Heart right ventricle (tissue), 16 donors: ENCODE data around the gene CORO2A. TPM values are rescaled to one million over a fixed set of nuclear protein-coding genes. Genes with fewer than 3 reads are reported as not detected.
A peak's percentile ranks its signal among the peaks of the same experiment; 100 is the strongest.

Source experiments
- ATAC-seq, 8 donors: fragments of 200-7000 bp; cut with Tn5 transposase; one replicate each; pipeline ENCODE4 v1.9.1; 2020; ENCODE audit warnings: mild to moderate bottlenecking in 8 of 8, moderate library complexity in 8 of 8, moderate number of reproducible peaks in 1 of 8
- DNase-seq, 2 donors: peaks; one replicate each; pipeline ENCODE4 v3.0.0-alpha.2; 2020
- H3K27ac ChIP-seq, 10 donors: fragments of 200-600 bp; sonication (generic) in 2 of 10; one replicate each; pipeline versions ENCODE4 v1.5.0 to v1.8.0; 2020 to 2022; ENCODE audit warnings: mild to moderate bottlenecking in 3 of 10
- H3K27me3 ChIP-seq, 7 donors: fragments of 200-600 bp; one replicate each; pipeline ENCODE4 v1.8.0; 2021 to 2022; ENCODE audit warnings: mild to moderate bottlenecking in 2 of 7
- H3K36me3 ChIP-seq, 9 donors: fragments of 200-600 bp; sonication (generic) in 1 of 9; one replicate each; pipeline versions ENCODE4 v1.5.0 to v1.8.0; 2020 to 2022; ENCODE audit warnings: mild to moderate bottlenecking in 2 of 9
- H3K4me1 ChIP-seq, 9 donors: fragments of 200-600 bp; sonication (generic) in 1 of 9; one replicate each; pipeline versions ENCODE4 v1.5.0 to v1.8.0; 2020 to 2022; ENCODE audit warnings: mild to moderate bottlenecking in 4 of 9
- H3K4me3 ChIP-seq, 10 donors: fragments of 200-600 bp; sonication (generic) in 2 of 10; one replicate each; pipeline versions ENCODE4 v1.5.0 to v1.8.0; 2020 to 2022; ENCODE audit warnings: mild to moderate bottlenecking in 7 of 10, moderate library complexity in 2 of 10
- H3K9me3 ChIP-seq, 11 donors: fragments of 200-600 bp in 10 of 11; sonication (generic) in 2 of 11; one replicate each; pipeline versions ENCODE4 v1.5.0 to v1.8.0; 2013 to 2022; ENCODE audit warnings: mild to moderate bottlenecking in 2 of 11, control low read depth in 1 of 11, moderate library complexity in 1 of 11
- WGBS, 2 donors: extraction: QIAGEN DNeasy Blood & Tissue Kit; methylation state at CpG; one replicate each; pipeline ENCODE4 v1.1.7; 2013; ENCODE audit warnings: inconsistent platforms in 1 of 2; 5-methylcytosine and 5-hydroxymethylcytosine counted together
- intact Hi-C, 10 donors: fragments of 100-400 bp; cut with DNase I; formaldehyde crosslinking; loops; one replicate each; pipeline versions ENCODE4 v1.11.1 to v1.14.2; 2022
- polyA plus RNA-seq, 2 donors: library from polyadenylated mRNA; stranded (reverse); fragments of 200-250 nt; gene quantifications; one replicate each; pipeline ENCODE4 v1.2.3, GENCODE V29; 2013
- total RNA-seq, 10 donors: library from RNA; stranded (reverse); fragmentation: NEBNext Ultra II Directional in 3 of 10; extraction: Animal tissue kit (Norgen Biotek cat#: 25700) in 3 of 10; gene quantifications; one replicate each; pipeline versions ENCODE4 v1.2.1 to v1.2.4, GENCODE V29; 2021 to 2023
- TF ChIP-seq, protein P1 (sequence below), 9 donors: fragments of 200-600 bp; sonication (generic) in 2 of 9; IDR thresholded peaks; one replicate each; pipeline versions ENCODE4 v1.5.0 to v1.8.0; 2021 to 2022; ENCODE audit warnings: antibody characterized with exemption in 9 of 9, mild to moderate bottlenecking in 5 of 9, moderate library complexity in 1 of 9
- donor health status: Arrhythmogenic right ventricular cardiomyopathy.
- donor health status: ischemic (EF 13 %, LVEDD 7.1; RV severe dilation, severe dysfunction).
- donor health status: healthy with polysubstance abuse.
- donor health status: DM: no; HTN: yes; CAD: no.
- donor health status: DM: no; HTN: no; CAD: no.
- donor health status: ischemic (EF 25% LVEDD 6.9; RV normal size, moderate dysfunction).
- donor health status: ischemic (EF 25% LVEDD 5.7; RV mildly dilated, moderate dysfunction).
- donor health status: healthy.
- donor health status: DM: yes; HTN: yes; CAD: no.
- donor health status: Ischemic cardiomyopathy.
- donor health status: ischemic (EF 35%, LVEDD 5.7; RV mildly dilated, moderate dysfunction).
- donor health status: nonischemic (EF 11% LVEDD 7.7; RV severe dilation, severe dysfunction).
- donor health status: DM: yes; HTN: yes; CAD: no.
- donor health status: PGD.
- donor health status: ischemic (EF 29% LVEDD 5.4; RV normal size, mild dysfunction).
- donor health status: nonischemic (EF 23%, LVEDD 6.1; RV moderate dilation, normal function).

The CORO2A gene
- total and polyA plus RNA-seq, 12 donors, result 0.06 to 0.90 (median 0.23) TPM

DNA sequence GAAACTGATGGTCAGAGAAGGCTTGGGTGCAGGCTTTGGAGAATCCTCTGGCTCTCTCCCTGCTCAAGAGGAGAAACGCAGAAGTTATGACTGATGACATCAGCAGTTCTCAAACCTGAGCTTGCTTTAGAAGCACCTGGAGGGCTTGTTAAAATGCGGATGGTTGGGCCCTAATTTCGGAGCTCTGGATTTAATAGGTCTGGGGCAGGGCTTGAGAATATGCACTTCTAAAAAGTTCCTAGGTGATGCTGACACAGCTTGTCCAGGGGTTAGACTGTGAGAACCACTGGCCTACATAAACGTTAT, 36.6 kb upstream of the CORO2A start:
- peaks cover 0 to 95% (median 0%) of the 10 kb centered on the region in 9 donors for H3K36me3 ChIP-seq
- no peak for DNase-seq
- H3K9me3 ChIP-seq, result no peaks in the 10 kb centered on the region
- no peaks in the 10 kb centered on the region for H3K27me3 ChIP-seq
- H3K27ac ChIP-seq, result peak overlapping the region in 1 of 10 donors; percentile 29
- no peak overlapping the region for H3K4me3 ChIP-seq
- intact Hi-C loops, result no loop called here
- TF ChIP-seq, protein P1, sequence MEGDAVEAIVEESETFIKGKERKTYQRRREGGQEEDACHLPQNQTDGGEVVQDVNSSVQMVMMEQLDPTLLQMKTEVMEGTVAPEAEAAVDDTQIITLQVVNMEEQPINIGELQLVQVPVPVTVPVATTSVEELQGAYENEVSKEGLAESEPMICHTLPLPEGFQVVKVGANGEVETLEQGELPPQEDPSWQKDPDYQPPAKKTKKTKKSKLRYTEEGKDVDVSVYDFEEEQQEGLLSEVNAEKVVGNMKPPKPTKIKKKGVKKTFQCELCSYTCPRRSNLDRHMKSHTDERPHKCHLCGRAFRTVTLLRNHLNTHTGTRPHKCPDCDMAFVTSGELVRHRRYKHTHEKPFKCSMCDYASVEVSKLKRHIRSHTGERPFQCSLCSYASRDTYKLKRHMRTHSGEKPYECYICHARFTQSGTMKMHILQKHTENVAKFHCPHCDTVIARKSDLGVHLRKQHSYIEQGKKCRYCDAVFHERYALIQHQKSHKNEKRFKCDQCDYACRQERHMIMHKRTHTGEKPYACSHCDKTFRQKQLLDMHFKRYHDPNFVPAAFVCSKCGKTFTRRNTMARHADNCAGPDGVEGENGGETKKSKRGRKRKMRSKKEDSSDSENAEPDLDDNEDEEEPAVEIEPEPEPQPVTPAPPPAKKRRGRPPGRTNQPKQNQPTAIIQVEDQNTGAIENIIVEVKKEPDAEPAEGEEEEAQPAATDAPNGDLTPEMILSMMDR (IDR thresholded peaks at IDR 0.05), result no peak
- no peak for ATAC-seq
- peaks cover 0 to 14% (median 0%) of the 10 kb centered on the region in 9 donors for H3K4me1 ChIP-seq
- WGBS, 2 donors, result 88 to 92% methylated on average over 4 of the region's 4 CpGs

DNA sequence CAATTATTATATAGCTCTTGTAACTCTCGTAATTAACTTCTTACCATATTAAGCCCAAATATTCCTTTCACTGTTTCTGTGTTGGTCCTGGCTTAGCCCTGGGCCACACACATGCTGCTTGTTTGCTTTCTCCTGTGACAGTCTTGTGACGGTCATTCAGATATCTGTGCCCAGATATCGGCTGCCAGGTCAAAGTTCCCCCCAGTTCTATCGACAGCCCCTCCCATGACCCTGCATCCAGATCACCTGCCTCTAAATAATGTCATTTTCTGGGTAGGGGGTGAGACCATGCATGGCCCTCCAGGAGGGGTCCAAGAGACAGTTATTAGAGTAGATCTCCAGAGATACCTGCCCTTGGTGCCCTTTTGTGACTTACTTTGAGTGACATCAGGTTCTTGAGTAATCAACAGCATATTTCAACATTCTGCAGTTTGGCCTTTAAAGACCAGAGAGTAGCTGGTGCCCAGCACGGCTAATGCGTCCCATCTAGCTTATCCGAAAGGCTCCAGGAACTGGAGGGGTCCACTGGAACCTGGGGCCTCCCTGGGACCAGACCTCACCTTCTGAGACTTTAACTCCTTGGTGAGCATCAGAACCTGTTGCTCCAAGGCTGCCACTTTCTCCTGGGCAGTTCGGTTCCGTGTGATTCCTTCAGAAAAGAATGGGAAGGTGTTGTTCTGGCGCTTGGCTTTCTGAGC, 36.1 kb upstream of the CORO2A start:
- ATAC-seq (no peak), DNase-seq (no peak)
- peaks cover 0 to 16% (median 0%) of the 10 kb centered on the region in 9 donors for H3K4me1 ChIP-seq
- no peak overlapping the region for H3K4me3 ChIP-seq
- intact Hi-C loops, result no loop called here
- TF ChIP-seq, protein P1 (IDR thresholded peaks at IDR 0.05), result no peak
- H3K27ac ChIP-seq, result peak overlapping the region in 1 of 10 donors; percentile 29
- no peaks in the 10 kb centered on the region for H3K9me3 ChIP-seq
- H3K27me3 ChIP-seq, result no peaks in the 10 kb centered on the region
- 86 to 88% methylated on average over 10 of the region's 10 CpGs for WGBS, 2 donors
- peaks cover 0 to 90% (median 0%) of the 10 kb centered on the region in 9 donors for H3K36me3 ChIP-seq

DNA sequence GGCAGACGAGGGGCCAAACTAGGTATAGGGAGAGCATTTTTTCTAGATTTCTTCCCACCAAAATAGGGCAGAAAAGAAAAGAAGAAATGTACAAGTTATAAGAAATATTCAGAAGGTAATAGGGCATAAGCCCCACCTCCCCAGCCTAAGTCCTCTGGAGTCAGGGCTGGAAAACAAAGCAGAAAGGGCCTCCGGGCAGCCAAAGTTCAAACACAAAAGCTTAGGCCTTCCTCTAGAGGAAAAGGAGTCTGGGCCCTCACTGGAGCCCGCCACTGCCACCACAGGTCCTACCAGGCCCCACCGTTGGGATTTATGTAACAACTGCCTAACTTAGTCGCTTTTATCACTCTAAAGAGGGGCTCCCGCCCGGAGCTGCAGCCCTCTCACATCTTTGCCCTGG, 35.4 kb upstream of the CORO2A start:
- intact Hi-C loops, result no loop called here
- Histone ChIP-seq H3K27me3 (no peaks in the 10 kb centered on the region), H3K9me3 (no peaks in the 10 kb centered on the region), H3K36me3 (peaks cover 0 to 84% (median 0%) of the 10 kb centered on the region in 9 donors), H3K4me1 (peaks cover 0 to 23% (median 0%) of the 10 kb centered on the region in 9 donors), H3K4me3 (no peak overlapping the region), H3K27ac (no peak overlapping the region)
- DNase-seq, result no peak
- TF ChIP-seq, protein P1 (IDR thresholded peaks at IDR 0.05), result no peak
- WGBS, 2 donors, result 86 to 89% methylated on average over 7 of the region's 7 CpGs
- ATAC-seq, result no peak

DNA sequence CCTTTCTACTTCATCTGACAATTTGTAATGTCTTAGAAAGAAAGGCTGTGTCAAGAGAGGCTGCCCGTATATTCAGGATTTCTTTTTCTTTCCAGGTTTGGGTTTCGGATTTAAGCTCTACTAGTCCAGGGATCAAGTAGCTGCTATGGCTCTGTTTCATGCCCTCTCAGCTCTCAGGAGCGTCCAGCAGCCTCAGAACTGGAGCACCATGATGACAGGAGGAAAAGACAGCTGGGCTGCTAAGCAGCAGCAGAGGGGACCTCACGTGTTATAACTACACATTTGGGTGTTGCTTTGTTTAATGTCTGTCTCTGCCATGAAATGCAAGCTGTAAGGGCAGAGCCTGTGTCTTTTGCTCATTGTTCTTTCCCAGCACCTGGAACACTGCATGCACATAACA, 34.5 kb upstream of the CORO2A start:
- Histone ChIP-seq H3K27me3 (no peaks in the 10 kb centered on the region), H3K4me1 (peaks cover 0 to 22% (median 0%) of the 10 kb centered on the region in 9 donors), H3K4me3 (no peak overlapping the region), H3K36me3 (peaks cover 0 to 75% (median 0%) of the 10 kb centered on the region in 9 donors), H3K27ac (no peak overlapping the region), H3K9me3 (no peaks in the 10 kb centered on the region)
- TF ChIP-seq, protein P1 (IDR thresholded peaks at IDR 0.05), result no peak
- no peak for ATAC-seq
- intact Hi-C loops, result no loop called here
- no peak for DNase-seq
- 92 to 95% methylated on average over 4 of the region's 4 CpGs for WGBS, 2 donors
